ACC112 (cell line): ENCODE measurements around the gene FAM241B.

Source experiments
- H2AFZ ChIP-seq: fragments of 200-600 bp; sonication (generic); one replicate; pipeline ENCODE4 v1.6.0; 2017; ENCODE audit warnings: antibody characterized with exemption, low read length; ENCODE audit not compliant: unreplicated experiment
- H3K27ac ChIP-seq: fragments of 200-600 bp; sonication (generic); 2 replicates; pipeline ENCODE4 v1.5.1; 2014; ENCODE audit warnings: low read depth, mild to moderate bottlenecking, antibody characterized with exemption, low read length, moderate library complexity
- H3K27me3 ChIP-seq: fragments of 200-600 bp; sonication (generic); 2 replicates; pipeline ENCODE4 v1.6.1; 2014; ENCODE audit warnings: mild to moderate bottlenecking, antibody characterized with exemption, low read length, moderate library complexity, mixed read lengths; ENCODE audit not compliant: insufficient read depth
- H3K36me3 ChIP-seq: fragments of 200-600 bp; sonication (generic); 2 replicates; pipeline ENCODE4 v1.6.1; 2016; ENCODE audit warnings: mild to moderate bottlenecking, antibody characterized with exemption, low read length, moderate library complexity, mixed read lengths; ENCODE audit not compliant: insufficient read depth
- H3K4me1 ChIP-seq: fragments of 200-600 bp; sonication (generic); one replicate; pipeline ENCODE4 v1.6.1; 2016; ENCODE audit warnings: low read length, mixed read lengths; ENCODE audit not compliant: insufficient read depth, unreplicated experiment, control insufficient read depth
- H3K4me3 ChIP-seq: fragments of 200-600 bp; sonication (generic); 2 replicates; pipeline ENCODE4 v1.5.1; 2014; ENCODE audit warnings: mild to moderate bottlenecking, low read depth, low read length
- H3K79me2 ChIP-seq: fragments of 200-600 bp; sonication (generic); one replicate; pipeline ENCODE4 v1.6.0; 2016; ENCODE audit warnings: low read length; ENCODE audit not compliant: control insufficient read depth, unreplicated experiment, insufficient read depth

The FAM241B gene

GRCh38 chr10:69660296-69660695 is 30.2 kb downstream of the FAM241B start:
- no peak overlapping the region for H3K4me3 ChIP-seq
- no peaks in the 10 kb centered on the region for H3K4me1 ChIP-seq
- peaks cover 90% of the 10 kb centered on the region for H3K27me3 ChIP-seq
- H3K79me2 ChIP-seq, result no peaks in the 10 kb centered on the region
- H3K27ac ChIP-seq, result no peak overlapping the region
- H2AFZ ChIP-seq, result no peak overlapping the region
- H3K36me3 ChIP-seq, result no peaks in the 10 kb centered on the region

GRCh38 chr10:69661414-69662172 is 31.5 kb downstream of the FAM241B start:
- Histone ChIP-seq H2AFZ (no peak overlapping the region), H3K27ac (no peak overlapping the region), H3K4me3 (no peak overlapping the region), H3K4me1 (no peaks in the 10 kb centered on the region), H3K36me3 (no peaks in the 10 kb centered on the region), H3K27me3 (peaks cover 88% of the 10 kb centered on the region), H3K79me2 (no peaks in the 10 kb centered on the region)

- H3K79me2 ChIP-seq, result no peaks in the 10 kb centered on the region
- no peak overlapping the region for H2AFZ ChIP-seq
- H3K27me3 ChIP-seq, result peaks cover 88% of the 10 kb centered on the region
- H3K36me3 ChIP-seq, result no peaks in the 10 kb centered on the region
- no peaks in the 10 kb centered on the region for H3K4me1 ChIP-seq
- H3K4me3 ChIP-seq, result no peak overlapping the region
- H3K27ac ChIP-seq, result no peak overlapping the region
Observed at GRCh38 chr10:69662173-69662877, 32.3 kb downstream of the FAM241B start.

- Histone ChIP-seq H3K79me2 (no peaks in the 10 kb centered on the region), H3K36me3 (no peaks in the 10 kb centered on the region), H3K27ac (no peak overlapping the region), H3K27me3 (peaks cover 88% of the 10 kb centered on the region), H3K4me1 (no peaks in the 10 kb centered on the region), H3K4me3 (no peak overlapping the region), H2AFZ (no peak overlapping the region)
Observed at GRCh38 chr10:69662901-69663300, 32.9 kb downstream of the FAM241B start.

- H3K36me3 ChIP-seq, result no peaks in the 10 kb centered on the region
- H3K27ac ChIP-seq, result no peak overlapping the region
- H3K4me1 ChIP-seq, result no peaks in the 10 kb centered on the region
- H3K4me3 ChIP-seq, result no peak overlapping the region
- peaks cover 88% of the 10 kb centered on the region for H3K27me3 ChIP-seq
- no peak overlapping the region for H2AFZ ChIP-seq
- H3K79me2 ChIP-seq, result no peaks in the 10 kb centered on the region
Observed at GRCh38 chr10:69663369-69663947, 33.4 kb downstream of the FAM241B start.

GRCh38 chr10:69665474-69666320 is 35.6 kb downstream of the FAM241B start:
- H3K4me3 ChIP-seq, result no peak overlapping the region
- H3K79me2 ChIP-seq, result no peaks in the 10 kb centered on the region
- H3K27me3 ChIP-seq, result peaks cover 96% of the 10 kb centered on the region
- no peaks in the 10 kb centered on the region for H3K4me1 ChIP-seq
- no peak overlapping the region for H2AFZ ChIP-seq
- H3K27ac ChIP-seq, result no peak overlapping the region
- H3K36me3 ChIP-seq, result no peaks in the 10 kb centered on the region

GRCh38 chr10:69666756-69667155 is 36.7 kb downstream of the FAM241B start:
- H3K27me3 ChIP-seq, result peaks cover 86% of the 10 kb centered on the region

GRCh38 chr10:69668721-69669120 is 38.7 kb downstream of the FAM241B start:
- Histone ChIP-seq H2AFZ (no peak overlapping the region), H3K27me3 (peaks cover 84% of the 10 kb centered on the region), H3K4me1 (no peaks in the 10 kb centered on the region), H3K4me3 (no peak overlapping the region), H3K36me3 (no peaks in the 10 kb centered on the region), H3K27ac (no peak overlapping the region), H3K79me2 (no peaks in the 10 kb centered on the region)

More at GRCh38 chr10:69666756-69667155, 36.7 kb downstream of the FAM241B start:
- H2AFZ ChIP-seq, result no peak overlapping the region
- no peak overlapping the region for H3K27ac ChIP-seq
- H3K36me3 ChIP-seq, result no peaks in the 10 kb centered on the region
- no peak overlapping the region for H3K4me3 ChIP-seq
- no peaks in the 10 kb centered on the region for H3K79me2 ChIP-seq
- no peaks in the 10 kb centered on the region for H3K4me1 ChIP-seq

- Histone ChIP-seq H3K79me2 (no peaks in the 10 kb centered on the region), H2AFZ (no peak overlapping the region), H3K4me3 (no peak overlapping the region), H3K4me1 (no peaks in the 10 kb centered on the region), H3K27ac (no peak overlapping the region), H3K36me3 (no peaks in the 10 kb centered on the region), H3K27me3 (peaks cover 84% of the 10 kb centered on the region)
Observed at GRCh38 chr10:69669409-69669808, 39.4 kb downstream of the FAM241B start.

- H3K27me3 ChIP-seq, result peaks cover 86% of the 10 kb centered on the region
- H3K4me3 ChIP-seq, result no peak overlapping the region
- H2AFZ ChIP-seq, result no peak overlapping the region
- H3K4me1 ChIP-seq, result no peaks in the 10 kb centered on the region
- no peaks in the 10 kb centered on the region for H3K79me2 ChIP-seq
- H3K27ac ChIP-seq, result no peak overlapping the region
- H3K36me3 ChIP-seq, result no peaks in the 10 kb centered on the region
Observed at GRCh38 chr10:69673521-69673920, 43.5 kb downstream of the FAM241B start.
